Tibial artery (tissue), 4 donors: Measurements from ENCODE around the gene DTNA.
A peak's percentile ranks its signal among the peaks of the same experiment; 100 is the strongest.

Source experiments
- DNase-seq, 2 donors: peaks; one replicate each; pipeline ENCODE4 v3.0.0-alpha.2; 2019
- H3K27ac ChIP-seq, 2 donors: fragments of 200-600 bp; sonication (generic) in 1 of 2; 1 replicate in 1 of 2; 2 replicates in 1 of 2; pipeline ENCODE4 v1.5.1; 2018 to 2019; ENCODE audit warnings: mild to moderate bottlenecking in 1 of 2
- H3K27me3 ChIP-seq, 2 donors: fragments of 200-600 bp; sonication (generic) in 1 of 2; one replicate each; pipeline versions ENCODE4 v1.5.1 to v1.6.0; 2016 to 2019
- H3K36me3 ChIP-seq, 3 donors: fragments of 200-600 bp; sonication (generic) in 2 of 3; one replicate each; pipeline ENCODE4 v1.5.1; 2016 to 2019; ENCODE audit warnings: mild to moderate bottlenecking in 2 of 3
- H3K4me1 ChIP-seq, 4 donors: fragments of 200-600 bp; sonication (generic) in 2 of 4; 1 replicate in 3 of 4; 2 replicates in 1 of 4; pipeline ENCODE4 v1.5.1; 2016 to 2019
- H3K4me3 ChIP-seq, 2 donors: fragments of 200-600 bp; sonication (generic) in 1 of 2; 1 replicate in 1 of 2; 2 replicates in 1 of 2; pipeline ENCODE4 v1.5.1; 2018 to 2019; ENCODE audit warnings: mild to moderate bottlenecking in 2 of 2
- H3K9me3 ChIP-seq, 3 donors: fragments of 200-600 bp; sonication (generic) in 1 of 3; one replicate each; pipeline ENCODE4 v1.5.1; 2016 to 2019
- intact Hi-C: fragments of 100-400 bp; cut with DNase I; formaldehyde crosslinking; loops from one replicate; pipeline ENCODE4 v1.15.0; 2023; ENCODE audit warnings: low total_unique reads
- TF ChIP-seq, protein P1 (sequence below), 2 experiments: fragments of 200-600 bp in 1 of 2; fragments of 450-650 bp in 1 of 2; IDR thresholded peaks; one replicate each; pipeline ENCODE4 v1.5.1; 2017 to 2019; ENCODE audit warnings: antibody characterized with exemption in 2 of 2, mild to moderate bottlenecking in 1 of 2, moderate library complexity in 1 of 2

Gene DTNA

DNA sequence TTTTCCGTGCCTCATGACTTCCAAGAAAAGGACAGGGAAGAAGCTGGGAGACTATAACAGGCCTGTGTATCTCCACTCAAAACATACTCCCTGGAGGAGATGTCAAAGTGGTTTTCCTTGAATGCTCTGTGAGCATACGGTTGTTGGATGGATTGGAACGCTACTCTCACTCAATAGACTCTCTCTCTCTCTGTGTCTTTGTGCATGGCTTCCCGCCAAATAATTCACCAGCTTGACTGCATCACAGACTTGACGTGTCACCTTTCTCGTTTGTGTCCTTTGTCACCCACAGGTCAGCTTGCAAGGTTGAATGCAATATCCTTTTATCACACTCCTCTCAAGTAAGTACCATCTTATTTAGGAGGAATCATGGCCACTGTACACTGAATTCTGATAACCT lies 174.3 kb downstream of the DTNA start:
- peak overlapping the region; percentile 75 to 80 for H3K27ac ChIP-seq
- TF ChIP-seq, protein P1, sequence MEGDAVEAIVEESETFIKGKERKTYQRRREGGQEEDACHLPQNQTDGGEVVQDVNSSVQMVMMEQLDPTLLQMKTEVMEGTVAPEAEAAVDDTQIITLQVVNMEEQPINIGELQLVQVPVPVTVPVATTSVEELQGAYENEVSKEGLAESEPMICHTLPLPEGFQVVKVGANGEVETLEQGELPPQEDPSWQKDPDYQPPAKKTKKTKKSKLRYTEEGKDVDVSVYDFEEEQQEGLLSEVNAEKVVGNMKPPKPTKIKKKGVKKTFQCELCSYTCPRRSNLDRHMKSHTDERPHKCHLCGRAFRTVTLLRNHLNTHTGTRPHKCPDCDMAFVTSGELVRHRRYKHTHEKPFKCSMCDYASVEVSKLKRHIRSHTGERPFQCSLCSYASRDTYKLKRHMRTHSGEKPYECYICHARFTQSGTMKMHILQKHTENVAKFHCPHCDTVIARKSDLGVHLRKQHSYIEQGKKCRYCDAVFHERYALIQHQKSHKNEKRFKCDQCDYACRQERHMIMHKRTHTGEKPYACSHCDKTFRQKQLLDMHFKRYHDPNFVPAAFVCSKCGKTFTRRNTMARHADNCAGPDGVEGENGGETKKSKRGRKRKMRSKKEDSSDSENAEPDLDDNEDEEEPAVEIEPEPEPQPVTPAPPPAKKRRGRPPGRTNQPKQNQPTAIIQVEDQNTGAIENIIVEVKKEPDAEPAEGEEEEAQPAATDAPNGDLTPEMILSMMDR (IDR thresholded peaks at IDR 0.05) = no peak
- no peak for DNase-seq
- no peaks in the 10 kb centered on the region for H3K9me3 ChIP-seq
- intact Hi-C loops = no loop called here
- no peak overlapping the region for H3K4me3 ChIP-seq
- H3K36me3 ChIP-seq = peaks cover 8 to 44% (median 10%) of the 10 kb centered on the region in 3 donors
- no peaks in the 10 kb centered on the region for H3K27me3 ChIP-seq
- peaks cover 0 to 86% (median 49%) of the 10 kb centered on the region in 4 donors for H3K4me1 ChIP-seq

DNA sequence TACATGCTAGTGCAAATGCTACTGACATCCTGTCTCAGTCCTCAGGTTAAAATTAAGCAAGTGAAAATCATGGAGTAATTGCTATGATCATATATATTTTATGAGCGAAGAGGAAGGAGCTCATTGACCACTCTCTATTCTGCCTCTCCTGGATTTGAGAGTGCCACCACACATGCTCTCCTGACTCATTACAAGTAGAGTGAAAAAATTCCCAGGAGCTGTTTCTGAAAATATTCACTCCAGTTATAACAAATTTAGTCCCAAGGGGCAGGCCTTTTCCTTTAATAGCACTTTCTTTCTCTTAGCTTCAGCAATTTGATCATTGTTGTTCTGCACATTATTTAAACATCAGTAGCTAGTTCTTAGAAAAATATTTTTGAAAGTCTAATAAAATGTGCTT lies 176.1 kb downstream of the DTNA start:
- Histone ChIP-seq H3K4me3 (no peak overlapping the region), H3K27ac (peak overlapping the region; percentile 75 to 80)
- intact Hi-C loops = no loop called here

DNA sequence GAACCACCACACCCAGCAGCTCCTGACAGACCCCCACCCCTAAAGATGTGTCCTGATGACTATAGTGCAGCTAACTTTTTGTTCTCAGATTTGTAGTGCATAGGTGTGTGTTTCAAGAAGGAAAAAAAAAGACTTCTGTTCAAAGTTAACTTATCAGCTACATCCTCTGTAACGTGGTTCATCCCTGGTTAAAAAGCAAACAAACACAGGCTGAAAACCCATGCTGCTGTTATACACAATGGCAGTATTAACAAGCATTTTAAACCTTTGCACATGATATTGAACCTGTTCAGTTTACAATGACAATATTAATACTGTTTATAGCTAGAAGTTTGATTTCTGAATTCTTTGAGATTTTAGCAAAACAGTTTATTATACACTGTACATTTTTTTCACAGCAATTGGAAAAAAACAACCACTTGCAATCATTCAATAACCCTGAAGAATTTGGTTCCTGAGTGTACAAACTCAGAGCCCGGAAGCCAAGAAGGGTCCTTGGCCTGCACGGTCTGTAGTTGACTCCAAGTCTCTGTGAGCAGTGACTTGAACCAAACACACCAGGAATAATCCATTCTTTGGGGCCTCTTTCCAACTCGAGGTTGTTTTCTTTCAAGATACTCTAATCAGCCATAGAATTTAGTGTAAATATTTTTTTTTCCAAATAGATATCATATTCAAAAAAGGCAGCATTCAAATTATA lies 177.9 kb downstream of the DTNA start:
- Histone ChIP-seq H3K4me3 (no peak overlapping the region), H3K4me1 (peaks cover 0 to 52% (median 28%) of the 10 kb centered on the region in 4 donors), H3K27ac (peak overlapping the region; percentile 35 to 38), H3K9me3 (peaks cover 0 to 3% (median 0%) of the 10 kb centered on the region in 3 donors), H3K36me3 (peaks cover 13 to 51% (median 39%) of the 10 kb centered on the region in 3 donors), H3K27me3 (no peaks in the 10 kb centered on the region)
- TF ChIP-seq, protein P1 (IDR thresholded peaks at IDR 0.05) = no peak
- no peak for DNase-seq
- intact Hi-C loops = no loop called here

More for the DNA sequence above, 176.1 kb downstream of the DTNA start:
- Histone ChIP-seq H3K36me3 (peaks cover 15 to 44% (median 21%) of the 10 kb centered on the region in 3 donors), H3K27me3 (no peaks in the 10 kb centered on the region), H3K9me3 (no peaks in the 10 kb centered on the region), H3K4me1 (peaks cover 0 to 71% (median 42%) of the 10 kb centered on the region in 4 donors)
- DNase-seq = no peak
- TF ChIP-seq, protein P1 (IDR thresholded peaks at IDR 0.05) = no peak

DNA sequence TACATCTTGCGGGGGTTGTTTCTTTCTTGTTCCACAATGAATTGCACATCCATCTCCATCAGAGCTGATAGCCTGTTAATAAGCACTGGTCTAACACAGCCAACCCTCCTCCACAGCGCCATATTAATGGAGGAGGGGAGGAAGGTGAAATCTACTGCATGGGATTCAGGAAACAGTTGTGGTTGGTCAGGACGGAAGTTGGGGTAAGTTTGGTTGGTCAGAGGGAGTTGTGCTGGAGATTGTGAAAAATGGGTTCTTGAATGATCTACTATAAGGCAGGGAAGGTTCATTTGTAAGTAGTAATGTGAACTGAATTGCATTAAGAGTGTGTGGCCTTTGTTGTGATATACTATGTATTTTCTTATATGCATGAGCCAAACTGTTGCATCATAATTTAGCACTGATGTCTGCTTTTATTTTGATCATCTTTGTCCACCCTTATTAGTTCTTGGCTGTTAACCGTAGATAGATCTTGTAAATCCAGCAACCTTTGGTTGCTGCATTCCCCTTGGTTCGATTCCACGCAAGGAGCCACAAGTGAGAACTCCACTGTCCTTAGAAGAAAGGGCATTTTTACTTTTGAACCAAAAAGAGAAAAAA lies 180.5 kb downstream of the DTNA start:
- peaks cover 0 to 40% (median 17%) of the 10 kb centered on the region in 4 donors for H3K4me1 ChIP-seq
- H3K4me3 ChIP-seq = no peak overlapping the region
- TF ChIP-seq, protein P1 (IDR thresholded peaks at IDR 0.05) = no peak
- DNase-seq = no peak
- no peaks in the 10 kb centered on the region for H3K27me3 ChIP-seq
- H3K36me3 ChIP-seq = peaks cover 13 to 36% (median 32%) of the 10 kb centered on the region in 3 donors
- intact Hi-C loops = no loop called here
- H3K27ac ChIP-seq = no peak overlapping the region
- peaks cover 0 to 5% (median 0%) of the 10 kb centered on the region in 3 donors for H3K9me3 ChIP-seq

DNA sequence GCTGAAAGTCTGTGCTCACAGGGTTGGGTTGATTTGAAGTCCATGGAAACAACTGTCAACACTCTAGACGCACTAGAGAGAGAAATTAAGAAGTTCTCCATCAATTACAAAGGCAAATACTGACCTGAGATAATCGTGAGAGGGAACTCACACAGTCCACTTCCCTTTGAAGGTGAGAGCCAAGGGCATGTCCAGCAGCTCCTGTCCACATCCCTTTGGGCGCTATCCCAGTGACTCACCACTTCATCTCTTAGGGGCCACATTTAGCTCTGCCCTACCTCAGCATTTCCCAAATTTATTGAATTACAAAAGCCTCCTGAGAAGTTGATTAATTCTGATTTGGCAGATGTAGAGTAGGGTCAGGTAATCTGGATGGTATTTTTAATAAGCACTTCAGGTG lies 182.3 kb downstream of the DTNA start:
- Histone ChIP-seq H3K27me3 (no peaks in the 10 kb centered on the region), H3K4me3 (no peak overlapping the region), H3K36me3 (peaks cover 13 to 36% (median 32%) of the 10 kb centered on the region in 3 donors), H3K4me1 (peaks cover 0 to 22% (median 3%) of the 10 kb centered on the region in 4 donors), H3K9me3 (peaks cover 0 to 5% (median 0%) of the 10 kb centered on the region in 3 donors), H3K27ac (no peak overlapping the region)
- no peak for DNase-seq
- TF ChIP-seq, protein P1 (IDR thresholded peaks at IDR 0.05) = no peak
- intact Hi-C loops = no loop called here
